GM23338 (cell line): Measurements from ENCODE around the gene MITF.

ENCODE experiments used
- EZH2phosphoT487 ChIP-seq: fragments of 200-600 bp; sonication (generic); IDR thresholded peaks from one replicate; pipeline ENCODE4 v1.8.1; 2018; ENCODE audit warnings: antibody characterized with exemption; ENCODE audit not compliant: unreplicated experiment
- ZNF114 ChIP-seq: fragments of 250-450 bp; sonication (Bioruptor Pico); IDR thresholded peaks from 2 replicates; pipeline ENCODE4 v1.5.0; 2020; ENCODE audit warnings: mild to moderate bottlenecking, moderate library complexity
- TF ChIP-seq, protein P1 (sequence below): IDR thresholded peaks from one replicate; pipeline ENCODE4 v1.6.1; 2018; ENCODE audit warnings: antibody characterized with exemption; ENCODE audit not compliant: unreplicated experiment
- TF ChIP-seq, protein P2 (sequence below), 2 experiments: fragments of 200-600 bp in 1 of 2; sonication (generic) in 1 of 2; conservative IDR thresholded peaks; 2 replicates each; pipeline versions ENCODE4 v1.5.1 to v1.6.1; 2016 to 2017; ENCODE audit warnings: antibody characterized with exemption in 2 of 2, low read depth in 2 of 2, mild to moderate bottlenecking in 2 of 2, moderate library complexity in 1 of 2

DNA sequence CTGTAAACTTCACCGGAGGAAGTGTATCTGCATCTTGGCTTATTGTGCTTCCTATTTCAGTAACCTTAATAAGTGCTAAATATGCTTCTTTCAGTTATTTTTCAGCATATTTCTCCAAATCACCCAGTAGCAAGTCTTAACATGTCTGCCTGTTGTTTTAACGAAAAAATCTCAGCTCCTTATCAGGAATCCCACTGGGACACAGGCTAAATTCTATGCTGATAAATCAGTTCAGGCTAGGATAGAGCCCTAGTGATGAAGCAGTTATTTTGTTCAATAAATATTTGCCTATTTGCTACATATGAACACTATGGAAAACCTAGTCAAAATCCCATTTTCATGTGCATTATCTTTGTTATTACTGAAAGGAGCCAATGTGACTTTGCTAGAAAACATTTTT lies 8.2 kb upstream of the MITF start:
- TF ChIP-seq, protein P1, sequence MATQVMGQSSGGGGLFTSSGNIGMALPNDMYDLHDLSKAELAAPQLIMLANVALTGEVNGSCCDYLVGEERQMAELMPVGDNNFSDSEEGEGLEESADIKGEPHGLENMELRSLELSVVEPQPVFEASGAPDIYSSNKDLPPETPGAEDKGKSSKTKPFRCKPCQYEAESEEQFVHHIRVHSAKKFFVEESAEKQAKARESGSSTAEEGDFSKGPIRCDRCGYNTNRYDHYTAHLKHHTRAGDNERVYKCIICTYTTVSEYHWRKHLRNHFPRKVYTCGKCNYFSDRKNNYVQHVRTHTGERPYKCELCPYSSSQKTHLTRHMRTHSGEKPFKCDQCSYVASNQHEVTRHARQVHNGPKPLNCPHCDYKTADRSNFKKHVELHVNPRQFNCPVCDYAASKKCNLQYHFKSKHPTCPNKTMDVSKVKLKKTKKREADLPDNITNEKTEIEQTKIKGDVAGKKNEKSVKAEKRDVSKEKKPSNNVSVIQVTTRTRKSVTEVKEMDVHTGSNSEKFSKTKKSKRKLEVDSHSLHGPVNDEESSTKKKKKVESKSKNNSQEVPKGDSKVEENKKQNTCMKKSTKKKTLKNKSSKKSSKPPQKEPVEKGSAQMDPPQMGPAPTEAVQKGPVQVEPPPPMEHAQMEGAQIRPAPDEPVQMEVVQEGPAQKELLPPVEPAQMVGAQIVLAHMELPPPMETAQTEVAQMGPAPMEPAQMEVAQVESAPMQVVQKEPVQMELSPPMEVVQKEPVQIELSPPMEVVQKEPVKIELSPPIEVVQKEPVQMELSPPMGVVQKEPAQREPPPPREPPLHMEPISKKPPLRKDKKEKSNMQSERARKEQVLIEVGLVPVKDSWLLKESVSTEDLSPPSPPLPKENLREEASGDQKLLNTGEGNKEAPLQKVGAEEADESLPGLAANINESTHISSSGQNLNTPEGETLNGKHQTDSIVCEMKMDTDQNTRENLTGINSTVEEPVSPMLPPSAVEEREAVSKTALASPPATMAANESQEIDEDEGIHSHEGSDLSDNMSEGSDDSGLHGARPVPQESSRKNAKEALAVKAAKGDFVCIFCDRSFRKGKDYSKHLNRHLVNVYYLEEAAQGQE, result no peak
- TF ChIP-seq, protein P2, sequence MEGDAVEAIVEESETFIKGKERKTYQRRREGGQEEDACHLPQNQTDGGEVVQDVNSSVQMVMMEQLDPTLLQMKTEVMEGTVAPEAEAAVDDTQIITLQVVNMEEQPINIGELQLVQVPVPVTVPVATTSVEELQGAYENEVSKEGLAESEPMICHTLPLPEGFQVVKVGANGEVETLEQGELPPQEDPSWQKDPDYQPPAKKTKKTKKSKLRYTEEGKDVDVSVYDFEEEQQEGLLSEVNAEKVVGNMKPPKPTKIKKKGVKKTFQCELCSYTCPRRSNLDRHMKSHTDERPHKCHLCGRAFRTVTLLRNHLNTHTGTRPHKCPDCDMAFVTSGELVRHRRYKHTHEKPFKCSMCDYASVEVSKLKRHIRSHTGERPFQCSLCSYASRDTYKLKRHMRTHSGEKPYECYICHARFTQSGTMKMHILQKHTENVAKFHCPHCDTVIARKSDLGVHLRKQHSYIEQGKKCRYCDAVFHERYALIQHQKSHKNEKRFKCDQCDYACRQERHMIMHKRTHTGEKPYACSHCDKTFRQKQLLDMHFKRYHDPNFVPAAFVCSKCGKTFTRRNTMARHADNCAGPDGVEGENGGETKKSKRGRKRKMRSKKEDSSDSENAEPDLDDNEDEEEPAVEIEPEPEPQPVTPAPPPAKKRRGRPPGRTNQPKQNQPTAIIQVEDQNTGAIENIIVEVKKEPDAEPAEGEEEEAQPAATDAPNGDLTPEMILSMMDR (conservative IDR thresholded peaks at IDR 0.05; ENCODE audit: low read depth in 2 of 2), result no peak
- TF ChIP-seq EZH2phosphoT487 (no peak), ZNF114 (CRISPR knock-in tag) (no peak)
